Measurements from ENCODE around the gene CLHC1. TPM values are rescaled to one million over a fixed set of nuclear protein-coding genes. Genes with fewer than 3 reads are reported as not detected.
"Not testable (repeated sequence)": the region's sequence is repeated elsewhere in the genome, so short reads cannot be mapped to it uniquely, and the experiment has no call there.

Gene CLHC1
- total and polyA plus RNA-seq, 4 donors, result 18.4 to 29.6 (median 24.2) TPM

DNA sequence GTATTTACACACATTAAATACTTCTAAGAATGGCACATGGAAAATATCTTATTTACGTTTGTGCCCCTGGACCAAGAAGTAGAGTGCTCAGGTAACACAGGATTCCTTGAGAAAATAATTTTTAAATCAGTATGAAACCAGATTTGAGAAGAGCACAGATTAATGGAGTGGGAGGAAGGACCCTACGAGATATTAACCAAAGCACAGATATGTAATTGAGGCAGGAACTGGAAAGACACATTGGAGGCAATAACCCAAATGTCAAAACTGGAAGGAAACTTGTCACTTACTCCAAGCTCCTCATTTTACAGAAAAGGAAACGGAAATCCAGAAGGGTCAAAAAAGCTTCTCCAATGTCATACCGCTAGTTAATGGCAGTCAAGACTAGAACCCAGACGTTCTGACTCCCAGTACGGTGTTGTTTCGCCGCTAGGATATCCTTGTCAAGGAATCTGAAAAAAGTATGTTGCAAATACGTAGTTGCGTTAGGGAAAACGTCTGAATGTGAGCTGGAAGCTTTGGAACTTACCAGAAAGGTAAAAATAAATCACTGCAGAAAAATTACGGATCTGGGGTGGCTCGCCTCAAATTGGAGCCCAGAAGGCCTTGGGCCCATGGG is 36.3 kb upstream of the CLHC1 start:
- Histone ChIP-seq H3K9me3 (ENCODE audit: control insufficient read depth, insufficient read depth, low read length) (no peaks in the 10 kb centered on the region), H3K36me3 (ENCODE audit: control insufficient read depth, insufficient read depth, low read length) (peaks cover 9% of the 10 kb centered on the region), H3K4me3 (ENCODE audit: low read depth, low read length) (peak overlapping the region; percentile 94), H3K27ac (ENCODE audit: low read depth, low read length) (peak overlapping the region; percentile 88), H3K27me3 (ENCODE audit: control insufficient read depth, insufficient read depth, low read length) (no peaks in the 10 kb centered on the region), H3K4me1 (ENCODE audit: control insufficient read depth, insufficient read depth, low read length) (peaks cover 7% of the 10 kb centered on the region)
- WGBS (ENCODE audit: insufficient coverage), result 9% methylated on average over 11 of the region's 13 CpGs
- DNase-seq (ENCODE audit: low read depth in 4 of 6, low spot score in 6 of 6), result no peak

DNA sequence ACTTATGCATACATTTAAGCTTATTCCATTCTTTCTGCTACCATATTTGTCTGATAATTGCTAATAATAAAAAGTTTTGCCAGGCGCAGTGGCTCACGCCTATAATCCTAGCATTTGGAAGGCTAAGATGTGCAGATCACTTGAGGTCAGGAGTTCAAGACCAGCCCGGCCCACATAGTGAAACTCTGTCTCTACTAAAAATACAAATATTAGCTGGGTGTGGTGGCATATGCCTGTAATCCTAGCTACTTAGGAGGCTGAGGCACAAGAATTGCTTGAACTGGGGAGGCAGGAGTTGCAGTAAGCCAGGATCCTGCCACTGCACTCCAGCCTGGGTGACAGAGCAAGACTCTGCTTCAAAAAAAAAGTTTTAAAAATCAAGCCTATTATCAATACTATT is 27.5 kb upstream of the CLHC1 start:
- not testable (repeated sequence) for H3K27ac ChIP-seq (ENCODE audit: low read depth, low read length); H3K4me3 ChIP-seq (ENCODE audit: low read depth, low read length); H3K4me1 ChIP-seq (ENCODE audit: control insufficient read depth, insufficient read depth, low read length); DNase-seq (ENCODE audit: low read depth in 4 of 6, low spot score in 6 of 6); H3K27me3 ChIP-seq (ENCODE audit: control insufficient read depth, insufficient read depth, low read length); H3K9me3 ChIP-seq (ENCODE audit: control insufficient read depth, insufficient read depth, low read length)
- H3K36me3 ChIP-seq (ENCODE audit: control insufficient read depth, insufficient read depth, low read length), result peaks cover 28% of the 10 kb centered on the region
- no CpG with 5 or more reads among the region's 3 CpGs for WGBS (ENCODE audit: insufficient coverage)

DNA sequence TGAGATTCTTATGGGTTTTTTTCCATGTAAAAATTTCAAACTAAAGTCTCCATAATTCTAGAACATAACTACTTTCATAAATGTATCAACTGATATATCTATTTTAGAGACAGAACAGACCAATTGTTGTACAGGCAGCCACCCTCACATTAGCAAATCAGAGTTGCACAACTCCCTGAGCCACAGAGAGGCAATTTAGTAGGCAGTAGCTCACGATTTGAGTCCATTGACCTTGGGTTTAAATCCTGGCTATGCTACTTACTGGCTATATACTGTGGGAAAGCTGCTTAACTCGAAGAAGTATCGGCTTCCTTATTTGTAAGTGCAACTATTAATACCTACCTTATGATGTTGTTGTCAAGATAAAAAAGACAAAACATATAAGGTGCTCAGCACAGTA is 20.7 kb upstream of the CLHC1 start:
- no peaks in the 10 kb centered on the region for H3K4me1 ChIP-seq (ENCODE audit: control insufficient read depth, insufficient read depth, low read length)
- H3K27ac ChIP-seq (ENCODE audit: low read depth, low read length), result no peak overlapping the region
- no peak overlapping the region for H3K4me3 ChIP-seq (ENCODE audit: low read depth, low read length)
- no CpG with 5 or more reads among the region's 3 CpGs for WGBS (ENCODE audit: insufficient coverage)
- H3K9me3 ChIP-seq (ENCODE audit: control insufficient read depth, insufficient read depth, low read length), result no peaks in the 10 kb centered on the region
- H3K36me3 ChIP-seq (ENCODE audit: control insufficient read depth, insufficient read depth, low read length), result peaks cover 13% of the 10 kb centered on the region
- no peaks in the 10 kb centered on the region for H3K27me3 ChIP-seq (ENCODE audit: control insufficient read depth, insufficient read depth, low read length)
- DNase-seq (ENCODE audit: low read depth in 4 of 6, low spot score in 6 of 6), result no peak

DNA sequence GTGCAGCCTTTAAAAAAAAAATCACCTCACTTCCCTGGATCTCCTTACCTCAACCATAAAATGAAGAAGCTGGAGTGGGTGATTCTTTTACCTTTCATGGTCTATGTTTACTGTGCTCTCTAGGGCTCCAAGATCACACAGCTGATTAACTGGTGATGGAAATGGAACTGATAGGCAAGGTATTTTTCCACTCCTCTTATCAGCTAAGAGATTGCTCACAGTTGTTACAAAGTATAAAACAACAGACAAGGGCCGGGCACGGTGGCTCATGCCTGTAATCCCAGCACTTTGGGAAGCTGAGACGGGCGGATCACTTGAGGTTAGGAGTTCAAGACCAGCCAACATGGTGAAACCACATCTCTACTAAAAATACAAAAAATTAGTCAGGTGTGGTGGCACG is 14.9 kb upstream of the CLHC1 start:
- WGBS (ENCODE audit: insufficient coverage), result 100% methylated on average over 2 of the region's 5 CpGs

DNA sequence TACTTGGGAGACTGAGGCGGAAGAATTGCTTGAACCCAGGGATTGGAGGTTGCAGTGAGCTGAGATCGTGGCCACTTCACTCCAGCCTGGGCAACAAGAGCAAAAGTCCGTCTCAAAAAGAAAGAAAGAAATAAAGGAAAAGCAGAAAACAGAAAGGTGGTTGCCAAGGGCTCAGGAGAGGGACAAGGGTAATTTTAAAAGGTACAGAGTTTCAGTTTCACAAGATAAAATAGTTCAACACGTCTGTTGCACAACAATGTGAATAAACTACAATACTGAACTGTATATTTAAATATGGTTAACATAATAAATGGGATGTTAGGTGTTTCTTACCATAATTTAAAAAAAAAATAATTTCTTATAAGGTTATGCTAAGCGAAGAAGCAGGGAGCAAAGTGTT is 13.3 kb upstream of the CLHC1 start:
- 100% methylated on average over 2 of the region's 5 CpGs for WGBS (ENCODE audit: insufficient coverage)
- H3K4me1 ChIP-seq (ENCODE audit: control insufficient read depth, insufficient read depth, low read length), result no peaks in the 10 kb centered on the region
- H3K4me3 ChIP-seq (ENCODE audit: low read depth, low read length), result no peak overlapping the region
- no peaks in the 10 kb centered on the region for H3K27me3 ChIP-seq (ENCODE audit: control insufficient read depth, insufficient read depth, low read length)
- H3K27ac ChIP-seq (ENCODE audit: low read depth, low read length), result no peak overlapping the region
- DNase-seq (ENCODE audit: low read depth in 4 of 6, low spot score in 6 of 6), result no peak
- peaks cover 15% of the 10 kb centered on the region for H3K36me3 ChIP-seq (ENCODE audit: control insufficient read depth, insufficient read depth, low read length)
- no peaks in the 10 kb centered on the region for H3K9me3 ChIP-seq (ENCODE audit: control insufficient read depth, insufficient read depth, low read length)

More for the DNA sequence above, 14.9 kb upstream of the CLHC1 start:
- peaks cover 15% of the 10 kb centered on the region for H3K36me3 ChIP-seq (ENCODE audit: control insufficient read depth, insufficient read depth, low read length)
- H3K27ac ChIP-seq (ENCODE audit: low read depth, low read length), result no peak overlapping the region
- H3K27me3 ChIP-seq (ENCODE audit: control insufficient read depth, insufficient read depth, low read length), result no peaks in the 10 kb centered on the region
- no peaks in the 10 kb centered on the region for H3K9me3 ChIP-seq (ENCODE audit: control insufficient read depth, insufficient read depth, low read length)
- DNase-seq (ENCODE audit: low read depth in 4 of 6, low spot score in 6 of 6), result no peak
- H3K4me3 ChIP-seq (ENCODE audit: low read depth, low read length), result no peak overlapping the region
- H3K4me1 ChIP-seq (ENCODE audit: control insufficient read depth, insufficient read depth, low read length), result no peaks in the 10 kb centered on the region

DNA sequence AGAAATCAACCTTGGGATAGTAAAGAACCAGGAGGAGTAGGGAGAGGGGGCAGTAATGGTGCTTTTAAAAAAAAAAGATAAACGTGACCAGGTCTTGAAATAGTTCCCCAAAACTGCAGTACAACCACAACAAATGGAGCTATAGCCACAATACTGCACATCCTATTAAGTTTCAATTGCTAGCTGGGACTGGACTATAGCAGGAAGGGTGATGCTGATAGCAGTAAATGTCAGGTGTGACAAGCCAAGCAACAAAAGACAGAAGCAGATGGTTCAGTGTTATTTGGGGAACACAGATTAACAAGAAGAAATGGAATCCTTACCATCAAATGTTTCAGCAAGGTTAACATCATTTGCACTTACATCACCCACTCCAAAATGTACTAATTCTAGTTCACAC is 10.5 kb upstream of the CLHC1 start:
- no CpG with 5 or more reads among the region's 1 CpG for WGBS (ENCODE audit: insufficient coverage)
- no peak overlapping the region for H3K4me3 ChIP-seq (ENCODE audit: low read depth, low read length)
- no peak for DNase-seq (ENCODE audit: low read depth in 4 of 6, low spot score in 6 of 6)
- no peaks in the 10 kb centered on the region for H3K4me1 ChIP-seq (ENCODE audit: control insufficient read depth, insufficient read depth, low read length)
- H3K9me3 ChIP-seq (ENCODE audit: control insufficient read depth, insufficient read depth, low read length), result no peaks in the 10 kb centered on the region
- peaks cover 12% of the 10 kb centered on the region for H3K36me3 ChIP-seq (ENCODE audit: control insufficient read depth, insufficient read depth, low read length)
- H3K27me3 ChIP-seq (ENCODE audit: control insufficient read depth, insufficient read depth, low read length), result no peaks in the 10 kb centered on the region
- no peak overlapping the region for H3K27ac ChIP-seq (ENCODE audit: low read depth, low read length)

DNA sequence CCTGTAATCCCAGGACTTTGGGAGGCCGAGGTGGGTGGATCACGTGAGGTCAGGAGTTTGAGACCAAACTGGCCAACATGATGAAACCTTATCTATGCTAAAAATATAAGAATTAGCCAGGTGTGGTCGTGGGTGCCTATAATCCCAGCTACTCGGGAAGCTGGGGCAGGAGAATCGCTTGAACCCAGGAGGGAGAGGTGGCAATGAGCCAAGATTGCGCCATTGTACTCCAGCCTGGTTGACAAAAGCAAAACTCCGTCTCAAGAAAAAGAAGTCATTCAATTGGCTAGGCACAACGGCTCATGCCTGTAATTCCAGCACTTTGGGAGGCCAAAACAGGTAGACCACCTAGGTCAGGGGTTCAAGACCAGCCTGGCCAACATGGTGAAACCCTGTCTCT is 9.5 kb upstream of the CLHC1 start:
- H3K27ac ChIP-seq (ENCODE audit: low read depth, low read length); H3K9me3 ChIP-seq (ENCODE audit: control insufficient read depth, insufficient read depth, low read length); DNase-seq (ENCODE audit: low read depth in 4 of 6, low spot score in 6 of 6); H3K27me3 ChIP-seq (ENCODE audit: control insufficient read depth, insufficient read depth, low read length); H3K4me1 ChIP-seq (ENCODE audit: control insufficient read depth, insufficient read depth, low read length); H3K4me3 ChIP-seq (ENCODE audit: low read depth, low read length); H3K36me3 ChIP-seq (ENCODE audit: control insufficient read depth, insufficient read depth, low read length): not testable (repeated sequence)
- 82% methylated on average over 8 of the region's 8 CpGs for WGBS (ENCODE audit: insufficient coverage)

DNA sequence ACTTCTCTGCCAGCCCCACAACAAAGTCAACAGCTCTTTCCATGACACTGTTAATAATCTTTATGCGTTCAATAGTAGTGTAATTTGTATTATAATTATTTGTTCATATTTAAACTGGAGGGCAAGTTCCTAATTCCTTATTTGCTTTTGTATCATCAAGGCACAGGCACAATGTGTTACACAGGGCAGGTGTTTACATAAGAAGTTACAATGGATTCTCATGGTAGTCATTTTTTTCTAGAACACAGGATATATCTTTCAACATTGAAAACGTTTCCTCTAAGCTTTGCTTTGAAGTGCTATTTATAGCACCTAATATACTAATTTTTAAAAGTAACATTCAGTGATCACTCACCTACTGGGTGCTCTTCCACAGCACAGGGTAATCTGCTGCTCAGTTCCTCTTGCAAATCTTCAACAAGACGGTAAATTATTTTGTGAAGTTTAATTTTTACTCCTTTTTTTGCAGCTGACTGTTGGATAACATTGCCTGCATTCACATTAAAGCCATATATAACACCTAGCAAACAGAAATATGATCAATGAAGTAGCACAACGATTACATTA is 7.6 kb upstream of the CLHC1 start:
- peaks cover 10% of the 10 kb centered on the region for H3K36me3 ChIP-seq (ENCODE audit: control insufficient read depth, insufficient read depth, low read length)
- no CpG with 5 or more reads among the region's 4 CpGs for WGBS (ENCODE audit: insufficient coverage)
- H3K27ac ChIP-seq (ENCODE audit: low read depth, low read length), result no peak overlapping the region

DNA sequence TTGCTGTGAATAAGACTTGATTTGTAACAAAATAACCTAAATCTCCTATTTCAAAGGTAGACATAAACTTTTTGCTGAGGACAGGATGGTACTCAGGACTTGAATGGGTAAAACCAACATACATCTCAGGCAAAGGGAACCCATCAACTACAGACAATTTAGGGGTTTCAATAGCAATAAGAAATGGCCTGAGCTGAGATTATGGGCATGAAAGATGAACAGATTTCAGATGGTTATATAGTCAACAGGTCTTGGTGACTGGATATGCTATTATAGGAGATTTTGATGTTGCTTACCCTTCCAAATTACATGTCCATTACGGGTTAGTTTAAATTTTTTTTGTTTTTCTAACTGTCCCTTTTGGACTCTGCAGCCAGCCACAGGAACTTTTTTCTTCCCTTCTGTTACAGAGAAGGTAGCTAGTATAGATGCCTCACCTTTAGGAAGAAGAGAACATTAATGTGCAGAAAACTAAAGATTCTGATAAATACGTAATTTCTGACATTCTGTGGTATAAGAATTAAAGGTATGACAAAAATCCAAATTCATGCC is 5.0 kb upstream of the CLHC1 start:
- WGBS (ENCODE audit: insufficient coverage), result no CpG with 5 or more reads among the region's 2 CpGs

More for the DNA sequence above, 7.6 kb upstream of the CLHC1 start:
- DNase-seq (ENCODE audit: low read depth in 4 of 6, low spot score in 6 of 6), result no peak
- H3K9me3 ChIP-seq (ENCODE audit: control insufficient read depth, insufficient read depth, low read length), result no peaks in the 10 kb centered on the region
- H3K27me3 ChIP-seq (ENCODE audit: control insufficient read depth, insufficient read depth, low read length), result no peaks in the 10 kb centered on the region
- no peak overlapping the region for H3K4me3 ChIP-seq (ENCODE audit: low read depth, low read length)
- no peaks in the 10 kb centered on the region for H3K4me1 ChIP-seq (ENCODE audit: control insufficient read depth, insufficient read depth, low read length)

More for the DNA sequence above, 5.0 kb upstream of the CLHC1 start:
- H3K27me3 ChIP-seq (ENCODE audit: control insufficient read depth, insufficient read depth, low read length), result no peaks in the 10 kb centered on the region
- H3K36me3 ChIP-seq (ENCODE audit: control insufficient read depth, insufficient read depth, low read length), result peaks cover 12% of the 10 kb centered on the region
- no peak overlapping the region for H3K4me3 ChIP-seq (ENCODE audit: low read depth, low read length)
- H3K4me1 ChIP-seq (ENCODE audit: control insufficient read depth, insufficient read depth, low read length), result peaks cover 8% of the 10 kb centered on the region
- DNase-seq (ENCODE audit: low read depth in 4 of 6, low spot score in 6 of 6), result no peak
- no peak overlapping the region for H3K27ac ChIP-seq (ENCODE audit: low read depth, low read length)
- no peaks in the 10 kb centered on the region for H3K9me3 ChIP-seq (ENCODE audit: control insufficient read depth, insufficient read depth, low read length)

Measured in spinal cord (tissue), 10 donors.